A673 (cell line): Measurements from ENCODE around the gene TMTC2. TPM values are rescaled to one million over a fixed set of nuclear protein-coding genes. Genes with fewer than 3 reads are reported as not detected.
"Not testable (repeated sequence)": the region's sequence is repeated elsewhere in the genome, so short reads cannot be mapped to it uniquely, and the experiment has no call there.

Experiments
- BruUV-seq: library from RNA; stranded (reverse); fragments of 400-500 nt; replicated peaks from 2 replicates; lab custom pipeline; 2021; lab: Mats Ljungman, UMichigan
- CTCF ChIA-PET: fragments of 300-600 bp; sonication (Branson Sonifier 250); formaldehyde crosslinking; loops from one replicate; lab custom pipeline; 2022; ENCODE audit warnings: antibody characterized with exemption; lab: Charles Lee
- POLR2A ChIA-PET: fragments of 300-600 bp; sonication (Branson Sonifier 250); formaldehyde crosslinking; loops from one replicate; lab custom pipeline; 2022; ENCODE audit warnings: antibody characterized with exemption; ENCODE audit not compliant: low non-redundant PET; lab: Charles Lee
- DNase-seq: peaks from one replicate; pipeline ENCODE4 v3.0.0-alpha.2; 2015; ENCODE audit warnings: low spot score
- H3K27ac ChIP-seq: fragments of 200-600 bp; sonication (generic); 2 replicates; pipeline ENCODE4 v1.5.1; 2016; ENCODE audit warnings: mixed run types, low read depth, mild to moderate bottlenecking, mixed read lengths, antibody characterized with exemption, low read length; ENCODE audit not compliant: poor library complexity, severe bottlenecking
- H3K27me3 ChIP-seq: fragments of 200-600 bp; sonication (generic); replicated peaks from 2 replicates; pipeline ENCODE4 v1.6.1; 2017; ENCODE audit warnings: mixed run types, low read depth, mild to moderate bottlenecking, mixed read lengths, antibody characterized with exemption, low read length; ENCODE audit not compliant: insufficient read depth, poor library complexity
- H3K36me3 ChIP-seq: fragments of 200-600 bp; sonication (generic); 2 replicates; pipeline ENCODE4 v1.6.1; 2016; ENCODE audit warnings: mixed run types, mild to moderate bottlenecking, mixed read lengths, antibody characterized with exemption, low read length; ENCODE audit not compliant: insufficient read depth, poor library complexity, severe bottlenecking
- H3K4me1 ChIP-seq: fragments of 200-600 bp; sonication (generic); 2 replicates; pipeline ENCODE4 v1.6.1; 2017; ENCODE audit warnings: mixed run types, mild to moderate bottlenecking, mixed read lengths, antibody characterized with exemption, low read length; ENCODE audit not compliant: insufficient read depth, poor library complexity, severe bottlenecking
- H3K4me3 ChIP-seq: fragments of 200-600 bp; sonication (generic); 2 replicates; pipeline ENCODE4 v1.5.1; 2016; ENCODE audit warnings: low read depth, mixed run types, mild to moderate bottlenecking, mixed read lengths, low read length; ENCODE audit not compliant: poor library complexity, severe bottlenecking
- H3K9me3 ChIP-seq: fragments of 200-600 bp; sonication (generic); 2 replicates; pipeline ENCODE4 v1.6.1; 2016; ENCODE audit warnings: mixed run types, low read depth, mild to moderate bottlenecking, mixed read lengths, antibody characterized with exemption, low read length; ENCODE audit not compliant: poor library complexity, severe bottlenecking
- EZH2 ChIP-seq: fragments of 200-600 bp; sonication (generic); IDR thresholded peaks from 2 replicates; pipeline ENCODE4 v1.6.1; 2017; ENCODE audit warnings: borderline replicate concordance, low read depth, mild to moderate bottlenecking, mixed read lengths, antibody characterized with exemption, low read length; ENCODE audit not compliant: poor library complexity, severe bottlenecking
- intact Hi-C: fragments of 100-400 bp; cut with micrococcal nuclease; formaldehyde crosslinking; loops from one replicate; pipeline ENCODE4 v1.10.0; 2022; ENCODE audit not compliant: unreplicated experiment
- total RNA-seq: library from RNA; stranded (reverse); gene quantifications from 2 replicates; pipeline ENCODE4 v1.2.3, GENCODE V29; 2021
- TF ChIP-seq, protein P1 (sequence below): fragments of 300-800, 200-600 bp; sonication (generic); conservative IDR thresholded peaks from 2 replicates; pipeline ENCODE4 v1.5.1; 2017; ENCODE audit warnings: low read depth, mild to moderate bottlenecking, antibody characterized with exemption, low read length, moderate library complexity, mixed read lengths

The TMTC2 gene
- total RNA-seq, 1 experiment from 2014 or later: 3.3 TPM

- Histone ChIP-seq H3K4me3 (no peak overlapping the region), H3K27ac (no peak overlapping the region), H3K36me3 (no peaks in the 10 kb centered on the region), H3K27me3 (no peaks in the 10 kb centered on the region), H3K9me3 (no peaks in the 10 kb centered on the region), H3K4me1 (peaks cover 28% of the 10 kb centered on the region)
- CTCF ChIA-PET: no interaction called here
- POLR2A ChIA-PET: no interaction called here
- no peak for TF ChIP-seq EZH2
- TF ChIP-seq, protein P1, sequence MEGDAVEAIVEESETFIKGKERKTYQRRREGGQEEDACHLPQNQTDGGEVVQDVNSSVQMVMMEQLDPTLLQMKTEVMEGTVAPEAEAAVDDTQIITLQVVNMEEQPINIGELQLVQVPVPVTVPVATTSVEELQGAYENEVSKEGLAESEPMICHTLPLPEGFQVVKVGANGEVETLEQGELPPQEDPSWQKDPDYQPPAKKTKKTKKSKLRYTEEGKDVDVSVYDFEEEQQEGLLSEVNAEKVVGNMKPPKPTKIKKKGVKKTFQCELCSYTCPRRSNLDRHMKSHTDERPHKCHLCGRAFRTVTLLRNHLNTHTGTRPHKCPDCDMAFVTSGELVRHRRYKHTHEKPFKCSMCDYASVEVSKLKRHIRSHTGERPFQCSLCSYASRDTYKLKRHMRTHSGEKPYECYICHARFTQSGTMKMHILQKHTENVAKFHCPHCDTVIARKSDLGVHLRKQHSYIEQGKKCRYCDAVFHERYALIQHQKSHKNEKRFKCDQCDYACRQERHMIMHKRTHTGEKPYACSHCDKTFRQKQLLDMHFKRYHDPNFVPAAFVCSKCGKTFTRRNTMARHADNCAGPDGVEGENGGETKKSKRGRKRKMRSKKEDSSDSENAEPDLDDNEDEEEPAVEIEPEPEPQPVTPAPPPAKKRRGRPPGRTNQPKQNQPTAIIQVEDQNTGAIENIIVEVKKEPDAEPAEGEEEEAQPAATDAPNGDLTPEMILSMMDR: no peak
- intact Hi-C loops: no loop called here
- no peak for DNase-seq
- no TSS peak for BruUV-seq
Measured at GRCh38 chr12:82841487-82841904, 154.8 kb downstream of the TMTC2 start.

GRCh38 chr12:82842480-82842879 is 155.8 kb downstream of the TMTC2 start:
- Histone ChIP-seq H3K9me3 (no peaks in the 10 kb centered on the region), H3K4me3 (no peak overlapping the region), H3K4me1 (peaks cover 28% of the 10 kb centered on the region), H3K36me3 (no peaks in the 10 kb centered on the region), H3K27me3 (no peaks in the 10 kb centered on the region), H3K27ac (no peak overlapping the region)
- no TSS peak for BruUV-seq
- TF ChIP-seq, protein P1: no peak
- TF ChIP-seq EZH2: no peak
- intact Hi-C loops: no loop called here
- ChIA-PET CTCF (no interaction called here), POLR2A (no interaction called here)
- DNase-seq: no peak

DNA sequence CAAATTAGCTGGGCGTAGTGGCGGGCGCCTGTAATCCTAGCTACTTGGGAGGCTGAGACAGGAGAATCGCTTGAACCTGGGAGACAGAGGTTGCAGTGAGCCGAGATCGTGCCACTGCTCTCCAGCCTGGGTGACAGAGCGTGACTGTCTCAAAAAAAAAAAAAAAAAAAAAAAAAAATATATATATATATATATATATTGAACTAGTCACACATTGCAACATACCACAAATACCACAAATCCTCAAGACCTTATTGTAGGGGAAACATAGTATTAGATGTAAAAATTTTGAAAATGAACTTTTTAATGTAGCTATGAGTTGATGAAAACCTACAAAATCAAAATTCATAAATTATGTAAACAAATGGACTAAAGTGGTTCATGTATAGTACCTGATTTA is 158.4 kb downstream of the TMTC2 start:
- H3K36me3 ChIP-seq, H3K27me3 ChIP-seq, BruUV-seq, H3K4me1 ChIP-seq, DNase-seq, H3K9me3 ChIP-seq, H3K4me3 ChIP-seq, H3K27ac ChIP-seq, CTCF ChIA-PET, intact Hi-C loops: not testable (repeated sequence)
- POLR2A ChIA-PET: interaction anchor here (0.7 kb wide), 2 partner anchors 59 to 249 kb away, joined by 3 to 6 read pairs; no protein-coding TSS in a partner anchor

GRCh38 chr12:82848845-82849244 is 162.1 kb downstream of the TMTC2 start:
- no peak for TF ChIP-seq EZH2
- TF ChIP-seq, protein P1: no peak
- H3K27ac ChIP-seq: no peak overlapping the region
- ChIA-PET POLR2A (interaction anchor here (0.5 kb wide), 1 partner anchor 1990 kb away, joined by 4 read pairs; no protein-coding TSS in a partner anchor), CTCF (no interaction called here)
- no peak overlapping the region for H3K4me3 ChIP-seq
- no TSS peak for BruUV-seq
- DNase-seq: no peak
- intact Hi-C loops: no loop called here
- no peaks in the 10 kb centered on the region for H3K36me3 ChIP-seq
- H3K4me1 ChIP-seq: no peaks in the 10 kb centered on the region
- no peaks in the 10 kb centered on the region for H3K27me3 ChIP-seq
- H3K9me3 ChIP-seq: no peaks in the 10 kb centered on the region
